Kidney epithelial cell (primary cell): ENCODE results near the gene IFNL2. TPM values are rescaled to one million over a fixed set of nuclear protein-coding genes. Genes with fewer than 3 reads are reported as not detected.

Experiments used
- DNase-seq: peaks from one replicate; pipeline ENCODE4 v3.0.0-alpha.2; 2010; ENCODE audit warnings: low read depth
- H3K27me3 ChIP-seq: 2 replicates; pipeline ENCODE4 v1.6.0; 2011; ENCODE audit warnings: low read length; ENCODE audit not compliant: control insufficient read depth, insufficient read depth
- H3K36me3 ChIP-seq: 2 replicates; pipeline ENCODE4 v1.5.1; 2011; ENCODE audit warnings: low read length; ENCODE audit not compliant: control insufficient read depth, insufficient read depth
- H3K4me3 ChIP-seq: 2 replicates; pipeline ENCODE4 v1.5.1; 2011; ENCODE audit warnings: low read depth, mild to moderate bottlenecking, control low read depth, low read length
- total RNA-seq: library from RNA; depleted of rRNA; stranded (reverse); fragments of >200 nt; gene quantifications from 2 replicates; pipeline ENCODE4 v1.2.3, GENCODE V29; 2015
- TF ChIP-seq, protein P1 (sequence below): IDR thresholded peaks from 2 replicates; pipeline ENCODE4 v1.5.1; 2011; ENCODE audit warnings: mild to moderate bottlenecking, moderate library complexity, low read length, control low read depth, inconsistent platforms; ENCODE audit not compliant: insufficient read depth, poor library complexity, severe bottlenecking

The IFNL2 gene
- total RNA-seq, 1 donor from 2014 or later, result not detected

DNA sequence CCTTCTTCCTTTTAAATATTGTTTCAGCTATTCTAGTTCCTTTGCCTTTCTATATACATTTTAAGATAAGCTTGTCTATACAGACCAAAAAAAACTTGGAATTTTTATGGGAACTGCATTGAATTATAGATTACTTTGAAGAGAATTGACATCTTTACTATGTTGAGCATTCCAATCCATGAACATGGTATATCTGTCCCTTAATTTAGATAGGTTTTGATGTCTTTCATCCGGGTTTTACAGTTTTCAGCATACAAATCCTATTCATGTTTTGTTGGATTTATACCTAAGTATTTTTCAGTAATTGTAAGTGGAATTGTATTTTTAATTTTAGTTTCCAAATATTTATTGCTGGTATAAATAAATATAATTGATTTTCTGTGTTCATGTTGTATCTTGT lies 15.8 kb downstream of the IFNL2 start:
- H3K27me3 ChIP-seq, result no peaks in the 10 kb centered on the region
- H3K4me3 ChIP-seq, result no peak overlapping the region
- no peak for DNase-seq
- H3K36me3 ChIP-seq, result no peaks in the 10 kb centered on the region
- TF ChIP-seq, protein P1, sequence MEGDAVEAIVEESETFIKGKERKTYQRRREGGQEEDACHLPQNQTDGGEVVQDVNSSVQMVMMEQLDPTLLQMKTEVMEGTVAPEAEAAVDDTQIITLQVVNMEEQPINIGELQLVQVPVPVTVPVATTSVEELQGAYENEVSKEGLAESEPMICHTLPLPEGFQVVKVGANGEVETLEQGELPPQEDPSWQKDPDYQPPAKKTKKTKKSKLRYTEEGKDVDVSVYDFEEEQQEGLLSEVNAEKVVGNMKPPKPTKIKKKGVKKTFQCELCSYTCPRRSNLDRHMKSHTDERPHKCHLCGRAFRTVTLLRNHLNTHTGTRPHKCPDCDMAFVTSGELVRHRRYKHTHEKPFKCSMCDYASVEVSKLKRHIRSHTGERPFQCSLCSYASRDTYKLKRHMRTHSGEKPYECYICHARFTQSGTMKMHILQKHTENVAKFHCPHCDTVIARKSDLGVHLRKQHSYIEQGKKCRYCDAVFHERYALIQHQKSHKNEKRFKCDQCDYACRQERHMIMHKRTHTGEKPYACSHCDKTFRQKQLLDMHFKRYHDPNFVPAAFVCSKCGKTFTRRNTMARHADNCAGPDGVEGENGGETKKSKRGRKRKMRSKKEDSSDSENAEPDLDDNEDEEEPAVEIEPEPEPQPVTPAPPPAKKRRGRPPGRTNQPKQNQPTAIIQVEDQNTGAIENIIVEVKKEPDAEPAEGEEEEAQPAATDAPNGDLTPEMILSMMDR, result no peak

DNA sequence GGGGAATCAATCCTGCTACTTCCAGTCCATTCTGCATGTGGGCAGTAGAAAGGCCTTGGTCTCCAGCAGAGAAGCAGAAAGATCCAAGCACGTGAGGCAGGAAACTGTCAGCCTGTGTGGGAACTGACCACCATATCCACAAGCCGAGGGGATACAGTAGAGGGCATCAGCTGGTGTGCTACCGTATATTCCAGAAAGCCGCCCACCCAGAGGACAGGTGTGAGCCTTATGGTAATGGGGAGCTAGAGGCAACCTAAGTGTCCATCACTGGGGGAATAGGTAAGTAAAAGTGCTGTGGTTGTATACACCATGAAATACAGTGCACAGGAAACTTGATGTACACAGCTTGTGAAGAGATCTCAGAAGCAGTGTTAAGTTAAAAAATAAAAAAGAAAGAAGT lies 25.2 kb downstream of the IFNL2 start:
- Histone ChIP-seq H3K36me3 (no peaks in the 10 kb centered on the region), H3K27me3 (peaks cover 14% of the 10 kb centered on the region), H3K4me3 (no peak overlapping the region)
- TF ChIP-seq, protein P1, result no peak
- DNase-seq, result no peak

DNA sequence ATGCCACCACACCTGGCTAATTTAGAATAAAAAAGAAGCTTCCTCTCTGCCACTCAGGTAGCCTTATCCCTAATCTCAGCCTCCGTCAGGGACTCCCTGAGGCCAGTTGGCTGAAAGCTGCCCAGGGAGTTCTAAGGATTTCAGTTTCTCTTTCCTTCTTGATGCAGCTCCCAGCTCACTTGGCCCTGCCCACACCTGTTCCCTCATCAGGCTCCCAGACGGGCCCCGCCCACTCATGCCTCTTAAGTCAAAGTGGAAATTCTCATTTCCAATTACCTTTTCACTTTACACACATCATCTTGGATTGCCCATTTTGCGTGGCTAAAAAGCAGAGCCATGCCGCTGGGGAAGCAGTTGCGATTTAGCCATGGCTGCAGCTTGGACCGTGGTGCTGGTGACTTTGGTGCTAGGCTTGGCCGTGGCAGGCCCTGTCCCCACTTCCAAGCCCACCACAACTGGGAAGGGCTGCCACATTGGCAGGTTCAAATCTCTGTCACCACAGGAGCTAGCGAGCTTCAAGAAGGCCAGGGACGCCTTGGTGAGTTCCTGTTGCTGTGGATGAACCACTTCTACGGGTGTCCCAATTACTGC lies 28.0 kb downstream of the IFNL2 start, which contains the start of gene IFNL1:
TSS of gene IFNL1 (plus strand) at position 353 of the 591 bp plus-strand sequence. CDS start at position 368, 15 bp downstream.
- Histone ChIP-seq H3K27me3 (peaks cover 10% of the 10 kb centered on the region), H3K4me3 (no peak within 1 kb of the TSS), H3K36me3 (no peaks in the 10 kb centered on the region)
- TF ChIP-seq, protein P1, result no peak
- no peak for DNase-seq

DNA sequence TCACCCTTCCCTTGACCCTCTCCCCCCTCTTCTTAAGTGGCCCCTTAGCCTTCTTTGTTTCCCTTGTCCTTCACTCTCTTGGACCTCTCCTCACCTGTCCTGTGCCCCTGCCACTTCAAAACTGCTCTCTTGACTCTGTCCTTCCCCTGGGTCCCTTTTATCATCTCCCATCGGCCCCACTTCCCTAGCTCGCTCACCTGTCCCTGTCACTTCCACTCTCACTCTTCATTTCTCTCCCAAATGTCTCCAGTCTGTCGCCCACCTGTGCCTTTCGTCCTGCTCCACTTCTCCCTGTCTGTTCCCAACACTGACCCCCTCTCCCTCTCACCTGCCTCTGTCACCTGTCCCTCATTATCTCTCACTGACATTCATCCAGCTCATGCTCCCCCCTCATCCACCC lies 28.7 kb downstream of the IFNL2 start:
- Histone ChIP-seq H3K36me3 (no peaks in the 10 kb centered on the region), H3K27me3 (peaks cover 7% of the 10 kb centered on the region), H3K4me3 (no peak overlapping the region)
- TF ChIP-seq, protein P1, result no peak
- no peak for DNase-seq

DNA sequence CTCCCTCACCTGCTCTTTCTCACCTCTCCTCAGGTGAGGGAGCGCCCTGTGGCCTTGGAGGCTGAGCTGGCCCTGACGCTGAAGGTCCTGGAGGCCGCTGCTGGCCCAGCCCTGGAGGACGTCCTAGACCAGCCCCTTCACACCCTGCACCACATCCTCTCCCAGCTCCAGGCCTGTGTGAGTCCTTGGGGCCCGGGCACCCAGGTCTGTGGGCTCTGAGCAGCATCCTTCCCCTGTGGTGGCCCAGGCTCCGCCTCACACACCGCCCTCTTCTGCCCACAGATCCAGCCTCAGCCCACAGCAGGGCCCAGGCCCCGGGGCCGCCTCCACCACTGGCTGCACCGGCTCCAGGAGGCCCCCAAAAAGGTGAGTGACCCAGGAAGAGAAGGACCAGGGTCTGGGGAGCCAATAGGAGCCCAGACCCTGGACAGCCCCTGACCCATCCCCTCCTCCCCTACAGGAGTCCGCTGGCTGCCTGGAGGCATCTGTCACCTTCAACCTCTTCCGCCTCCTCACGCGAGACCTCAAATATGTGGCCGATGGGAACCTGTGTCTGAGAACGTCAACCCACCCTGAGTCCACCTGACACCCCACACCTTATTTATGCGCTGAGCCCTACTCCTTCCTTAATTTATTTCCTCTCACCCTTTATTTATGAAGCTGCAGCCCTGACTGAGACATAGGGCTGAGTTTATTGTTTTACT lies 29.9 kb downstream of the IFNL2 start:
- Histone ChIP-seq H3K27me3 (peaks cover 9% of the 10 kb centered on the region), H3K4me3 (no peak overlapping the region), H3K36me3 (no peaks in the 10 kb centered on the region)
- no peak for DNase-seq
- TF ChIP-seq, protein P1, result no peak
